ENCODE data around the gene LRRC30. TPM values are rescaled to one million over a fixed set of nuclear protein-coding genes. Genes with fewer than 3 reads are reported as not detected.
"Not testable (repeated sequence)": the region's sequence is repeated elsewhere in the genome, so short reads cannot be mapped to it uniquely, and the experiment has no call there.

Gene LRRC30
- total RNA-seq = not detected

GRCh38 chr18:7230626-7231349 is at the start of gene LRRC30:
Gene LRRC30, plus strand, starts transcription at chr18:7231089. Its CDS starts 50 bp downstream, at chr18:7231139.
- no peak for DNase-seq

- DNase-seq = no peak
Observed at GRCh38 chr18:7185701-7186100, 45.2 kb upstream of the LRRC30 start.

- DNase-seq = no peak
Observed at GRCh38 chr18:7190547-7191156, 40.2 kb upstream of the LRRC30 start.

- no peak for DNase-seq
Observed at GRCh38 chr18:7191736-7192135, 39.2 kb upstream of the LRRC30 start.

DNA sequence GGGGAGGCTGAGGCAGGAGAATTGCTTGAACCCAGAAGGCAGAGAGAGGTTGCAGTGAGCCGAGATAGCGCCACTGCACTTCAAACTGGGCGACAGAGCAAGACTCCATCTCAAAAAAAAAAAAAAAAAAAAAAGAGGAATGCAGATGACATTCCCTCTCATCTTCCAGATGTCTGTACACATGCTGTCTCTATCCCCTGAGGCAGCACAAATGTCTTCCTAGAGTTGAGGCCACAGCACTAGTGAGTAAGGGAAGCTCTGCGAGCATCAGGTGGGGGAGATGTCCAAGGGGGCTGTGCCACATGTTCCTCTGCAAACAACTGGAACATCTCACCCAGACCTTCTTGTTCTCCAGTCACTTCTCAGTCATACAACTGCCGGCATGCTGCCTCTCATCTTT is 35.6 kb upstream of the LRRC30 start:
- no peak for DNase-seq

GRCh38 chr18:7196421-7196820 is 34.5 kb upstream of the LRRC30 start:
- DNase-seq = no peak

GRCh38 chr18:7197854-7198253 is 33.0 kb upstream of the LRRC30 start:
- DNase-seq = no peak

DNA sequence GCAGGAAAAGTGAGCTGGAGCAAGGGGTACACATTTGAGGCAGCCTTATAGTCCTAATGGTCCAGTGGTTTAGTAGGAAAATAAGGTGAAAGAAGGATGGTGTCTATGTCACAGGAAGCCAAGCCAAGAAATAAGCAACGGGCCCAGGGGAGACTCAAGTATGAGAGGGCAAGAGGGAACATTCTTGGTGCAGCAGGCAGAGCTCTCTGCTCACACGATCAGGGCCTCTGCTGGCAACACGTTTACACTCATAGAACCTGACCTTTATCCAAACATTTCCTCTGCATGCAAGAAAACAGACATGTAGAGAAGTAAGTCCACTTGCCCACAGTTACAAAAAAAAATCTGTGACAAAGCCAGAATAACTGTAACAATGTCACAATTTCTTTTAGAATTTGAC is 32.6 kb upstream of the LRRC30 start:
- no peak for DNase-seq

DNA sequence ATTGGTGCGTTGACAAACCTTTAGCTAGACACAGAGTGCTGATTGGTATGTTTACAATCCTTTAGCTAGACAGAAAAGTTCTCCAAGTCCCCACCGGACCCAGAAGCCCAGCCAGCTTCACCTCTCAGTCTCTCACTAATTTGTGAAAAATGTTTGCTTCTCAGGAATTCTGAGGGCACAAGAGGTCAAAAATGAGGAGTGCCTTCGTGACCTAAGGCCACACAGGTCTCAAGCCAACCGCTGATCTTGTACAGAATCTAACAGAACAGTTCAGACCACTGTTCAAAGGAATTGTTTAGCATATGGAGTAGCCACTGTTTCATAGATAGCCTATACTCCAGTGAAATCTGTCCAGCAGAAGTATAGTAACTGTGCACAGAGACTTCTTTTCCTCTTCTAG is 29.8 kb upstream of the LRRC30 start:
- no peak for DNase-seq

DNA sequence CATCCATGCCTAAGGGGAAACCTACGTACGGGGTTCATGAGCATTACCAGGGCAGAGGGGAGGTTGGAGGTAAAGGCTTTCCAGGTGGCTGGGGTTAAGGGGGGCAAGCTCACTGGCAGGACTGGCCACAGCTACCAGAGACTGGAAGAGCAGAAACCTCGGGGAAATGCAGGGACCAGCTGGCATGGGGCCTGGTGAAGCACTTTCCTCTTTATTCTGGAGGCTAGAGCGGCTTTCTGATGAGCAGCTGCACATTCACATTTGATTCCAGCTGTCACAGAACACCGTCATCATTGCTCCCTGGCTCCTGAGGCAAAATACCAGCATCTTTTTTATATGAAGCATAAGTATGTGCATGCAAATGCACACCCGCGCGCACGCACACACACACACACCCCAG is 28.7 kb upstream of the LRRC30 start:
- DNase-seq = no peak

DNA sequence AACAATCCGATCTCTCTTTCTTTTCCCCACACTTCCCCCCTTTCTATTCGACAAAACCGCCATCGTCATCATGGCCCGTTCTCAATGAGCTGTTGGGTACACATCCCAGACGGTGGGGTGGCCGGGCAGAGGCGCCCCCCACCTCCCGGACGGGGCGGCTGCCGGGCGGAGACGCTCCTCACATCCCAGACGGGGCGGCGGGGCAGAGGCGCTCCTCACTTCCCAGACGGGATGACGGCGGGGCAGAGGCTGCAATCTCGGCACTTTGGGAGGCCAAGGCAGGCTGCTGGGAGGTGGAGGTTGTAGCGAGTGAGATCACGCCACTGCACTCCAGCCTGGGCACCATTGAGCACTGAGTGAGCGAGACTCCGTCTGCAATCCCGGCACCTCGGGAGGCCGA is 27.3 kb upstream of the LRRC30 start:
- DNase-seq = not testable (repeated sequence)

DNA sequence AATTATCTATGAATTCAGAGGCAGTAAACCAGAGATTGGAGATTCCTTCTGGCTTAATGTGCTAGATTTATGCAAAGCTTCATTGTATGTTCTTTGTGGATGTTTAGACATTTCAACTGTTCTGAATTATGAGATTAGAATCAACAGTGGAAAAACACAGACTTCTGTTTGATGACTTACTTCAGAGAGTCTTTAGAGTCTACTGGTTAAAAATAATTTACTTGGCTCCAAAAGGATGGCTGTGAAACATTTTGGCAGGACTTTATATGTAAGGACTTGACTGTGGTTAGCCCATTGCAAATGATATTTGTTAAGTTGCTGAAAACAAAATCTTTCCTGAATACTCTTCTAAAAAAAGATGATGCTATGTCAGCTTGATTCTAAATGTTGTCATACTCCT is 25.5 kb upstream of the LRRC30 start:
- DNase-seq = no peak

- DNase-seq = no peak
Observed at GRCh38 chr18:7206217-7206616, 24.7 kb upstream of the LRRC30 start.

DNA sequence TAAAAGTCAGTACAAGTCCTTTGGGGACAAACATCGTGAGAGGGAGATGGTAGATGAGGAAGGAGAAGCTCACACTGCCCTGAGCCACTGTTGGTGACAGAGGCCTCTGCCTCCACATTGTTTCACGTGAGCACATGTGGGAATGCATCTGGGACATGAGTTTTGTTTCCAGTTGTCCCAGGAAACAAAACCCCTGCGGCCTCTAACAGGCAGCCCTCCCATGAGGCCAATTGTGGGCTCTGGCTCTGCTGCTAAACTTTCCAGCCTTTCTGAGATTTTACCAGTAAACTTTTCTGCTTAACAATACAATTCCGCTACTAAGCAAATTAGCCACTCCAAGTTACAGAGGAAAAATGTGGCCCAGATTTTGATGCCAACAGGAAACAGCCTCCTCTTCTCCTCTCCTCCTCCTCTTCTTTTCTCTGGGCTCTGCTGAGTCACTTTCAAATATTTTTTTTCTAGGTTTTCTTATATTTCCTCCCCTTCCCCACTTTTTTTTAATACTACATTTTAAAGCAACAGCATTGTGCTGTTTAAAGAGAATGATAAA is 23.4 kb upstream of the LRRC30 start:
- no peak for DNase-seq

DNA sequence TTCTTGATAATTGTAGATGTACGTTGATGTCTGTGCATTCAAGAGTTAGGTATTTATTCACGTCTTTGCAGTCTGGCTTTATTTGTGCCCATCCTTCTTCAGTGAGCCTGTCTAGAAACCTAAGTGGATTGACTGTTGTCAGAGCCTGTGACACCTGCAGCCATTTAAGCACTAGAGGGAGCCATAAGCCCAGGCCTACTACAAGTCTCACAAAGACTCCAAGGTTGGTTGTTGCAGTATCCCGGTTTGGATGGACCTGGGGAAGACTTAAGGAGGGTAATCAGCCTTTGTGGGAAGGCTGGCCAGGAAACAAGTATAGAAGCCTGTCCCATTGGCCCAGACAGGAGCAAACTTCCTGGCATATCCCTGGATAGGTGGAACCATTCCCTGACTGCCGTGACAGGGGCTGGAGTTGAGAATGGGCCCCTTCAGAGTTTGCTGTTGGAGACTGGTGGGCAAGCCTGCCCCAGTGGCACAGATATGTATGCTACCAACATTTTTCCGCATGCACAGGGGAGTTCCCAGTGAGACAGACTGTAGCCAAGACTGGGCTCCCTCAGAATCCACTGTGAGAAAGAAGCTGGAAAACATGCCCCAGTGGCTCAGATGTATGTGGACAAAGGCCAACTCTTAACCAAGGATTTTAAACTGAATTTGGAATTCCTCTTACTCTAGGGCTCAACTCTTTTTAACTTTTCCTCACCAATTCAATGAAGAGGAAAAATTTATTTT is 9.3 kb upstream of the LRRC30 start:
- DNase-seq = no peak

- no peak for DNase-seq
Observed at GRCh38 chr18:7224198-7224597, 6.7 kb upstream of the LRRC30 start.

GRCh38 chr18:7232218-7232617 is 1.3 kb downstream of the LRRC30 start:
- DNase-seq = no peak

GRCh38 chr18:7233134-7233810 is 2.4 kb downstream of the LRRC30 start:
- no peak for DNase-seq

DNA sequence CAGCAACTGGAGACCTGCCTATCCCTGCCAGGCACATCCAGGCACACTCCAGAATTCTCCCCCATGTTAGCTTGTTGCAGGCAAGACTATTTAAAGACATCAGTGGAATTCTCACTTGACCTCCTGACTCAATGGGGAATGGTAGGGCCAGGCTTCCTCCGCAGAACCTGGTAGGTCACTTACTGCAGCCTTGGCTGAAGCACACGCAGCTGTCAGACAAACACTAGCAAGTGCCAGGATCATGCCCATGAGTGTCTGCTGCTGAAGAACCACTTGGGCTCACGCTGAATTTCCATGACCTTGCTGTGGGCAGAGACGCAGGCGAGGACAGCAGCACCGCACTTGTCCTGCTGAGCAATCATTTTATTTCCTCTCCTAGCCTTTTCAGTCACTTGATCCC is 3.2 kb downstream of the LRRC30 start:
- no peak for DNase-seq

GRCh38 chr18:7234956-7235355 is 4.1 kb downstream of the LRRC30 start:
- no peak for DNase-seq

DNA sequence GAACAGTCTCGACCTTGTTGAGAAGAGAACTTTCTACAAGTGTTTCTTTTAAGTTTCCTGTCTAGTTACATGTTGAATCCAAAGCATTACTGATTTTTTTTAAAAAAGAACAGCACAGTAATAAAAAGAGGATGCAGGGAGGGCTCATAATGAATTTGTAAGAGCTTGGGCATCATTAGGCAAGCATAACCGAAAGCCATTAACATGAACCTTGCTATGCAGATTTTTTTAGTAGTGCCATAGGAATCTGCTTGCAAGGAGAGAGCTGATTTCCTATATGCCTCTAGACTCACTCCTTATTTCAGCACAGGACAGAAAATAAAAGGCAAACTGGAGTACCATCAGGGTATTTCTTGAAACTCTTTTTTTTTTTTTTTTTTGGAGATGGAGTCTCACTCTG is 5.2 kb downstream of the LRRC30 start:
- DNase-seq = no peak

DNA sequence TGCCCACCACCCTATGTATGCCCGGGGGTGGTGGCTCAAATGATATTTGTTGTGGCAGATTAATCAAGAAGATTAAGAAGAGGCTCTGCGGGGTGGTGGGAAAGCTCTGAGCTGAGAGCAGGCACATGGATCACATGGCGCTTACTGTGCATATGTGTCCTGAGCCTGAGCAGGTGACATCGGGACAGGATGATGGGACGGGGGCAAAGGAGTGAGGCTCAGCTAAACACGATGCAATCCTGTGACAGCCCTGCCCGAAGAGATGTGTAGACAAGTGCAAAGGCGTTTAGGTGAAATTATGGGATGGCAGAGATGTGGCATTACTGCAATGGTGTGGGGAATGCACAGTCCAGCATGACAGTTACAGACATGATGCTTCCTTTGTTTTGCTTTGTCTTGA is 6.0 kb downstream of the LRRC30 start:
- no peak for DNase-seq

Data from occipital lobe (tissue), 2 donors.